HG03469 (cell line): ENCODE results near the gene CD63.

Source experiments
- ATAC-seq: cut with Tn5 transposase; IDR thresholded peaks from one replicate; pipeline ENCODE4 v1.9.1; 2021; ENCODE audit warnings: mild to moderate bottlenecking, moderate library complexity, moderate number of reproducible peaks; ENCODE audit not compliant: unreplicated experiment

CD63 gene

DNA sequence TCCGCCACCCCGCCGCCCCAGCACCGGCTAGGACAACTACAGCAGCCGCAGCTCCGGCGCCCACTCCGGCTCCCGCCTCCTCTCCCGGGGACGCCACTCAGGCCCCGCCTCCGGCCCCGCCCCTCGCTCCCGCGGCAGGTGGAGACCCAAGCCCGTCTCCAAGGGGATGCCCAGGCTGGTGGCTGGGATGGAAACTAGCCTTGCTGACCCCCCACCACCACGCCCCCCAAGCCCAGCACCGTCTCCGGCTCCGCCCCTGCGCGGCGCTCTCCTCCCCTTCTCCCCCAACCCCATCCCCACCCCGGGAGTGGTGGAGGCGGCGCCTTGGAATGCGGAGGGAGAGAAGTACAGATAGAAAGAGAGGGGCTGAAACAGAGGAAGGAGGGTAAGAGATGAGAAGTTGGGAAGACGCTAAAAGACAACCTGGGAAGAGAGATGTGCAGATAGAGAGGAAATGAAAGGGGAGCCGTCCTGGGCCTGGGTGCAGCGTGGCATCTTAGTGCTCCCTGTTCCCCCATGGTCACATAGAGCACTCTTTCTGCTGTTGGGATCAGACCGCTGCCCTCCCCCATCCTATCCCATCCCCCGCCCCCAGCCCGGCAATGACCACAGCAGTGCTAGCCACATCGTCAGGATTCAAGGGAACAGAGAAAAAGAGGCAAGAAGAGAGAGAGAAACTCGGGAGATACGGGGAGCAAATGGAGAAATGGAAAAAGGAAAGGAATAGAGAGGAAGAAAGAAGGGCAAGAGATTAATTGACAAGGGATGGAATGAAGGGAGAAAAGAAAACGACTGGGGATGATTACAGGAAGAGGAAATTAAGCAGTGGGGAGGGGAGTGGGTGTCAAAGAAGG lies 20.7 kb downstream of the CD63 start, which contains the start of gene ITGA7:
TSS of gene ITGA7 (minus strand) at position 64 of the 854 bp plus-strand sequence. CDS start 222 bp downstream, outside the sequence.
- ATAC-seq: no peak

DNA sequence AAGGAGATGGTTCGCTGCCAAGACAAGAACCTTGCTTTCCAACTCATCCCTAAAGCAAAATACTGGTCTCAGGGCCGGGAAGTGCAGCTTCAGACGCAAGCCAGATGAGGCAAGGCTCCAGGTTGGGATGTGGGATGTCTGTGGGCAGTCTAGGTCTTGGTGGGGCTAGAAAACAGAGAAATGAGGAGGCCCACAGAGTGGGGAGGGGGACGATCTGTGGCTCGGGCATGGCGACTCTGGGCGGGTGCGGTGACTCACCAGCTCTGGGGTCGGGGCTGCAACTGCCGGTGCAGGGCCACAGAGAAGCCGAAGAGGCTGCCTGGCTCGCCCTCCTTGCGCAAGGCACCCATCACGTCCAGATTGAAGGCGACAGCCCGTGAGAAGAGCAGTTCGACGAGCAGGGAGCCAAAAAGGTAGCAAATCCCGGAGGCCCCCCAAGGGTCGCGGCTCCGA lies 21.6 kb downstream of the CD63 start:
- no peak for ATAC-seq

DNA sequence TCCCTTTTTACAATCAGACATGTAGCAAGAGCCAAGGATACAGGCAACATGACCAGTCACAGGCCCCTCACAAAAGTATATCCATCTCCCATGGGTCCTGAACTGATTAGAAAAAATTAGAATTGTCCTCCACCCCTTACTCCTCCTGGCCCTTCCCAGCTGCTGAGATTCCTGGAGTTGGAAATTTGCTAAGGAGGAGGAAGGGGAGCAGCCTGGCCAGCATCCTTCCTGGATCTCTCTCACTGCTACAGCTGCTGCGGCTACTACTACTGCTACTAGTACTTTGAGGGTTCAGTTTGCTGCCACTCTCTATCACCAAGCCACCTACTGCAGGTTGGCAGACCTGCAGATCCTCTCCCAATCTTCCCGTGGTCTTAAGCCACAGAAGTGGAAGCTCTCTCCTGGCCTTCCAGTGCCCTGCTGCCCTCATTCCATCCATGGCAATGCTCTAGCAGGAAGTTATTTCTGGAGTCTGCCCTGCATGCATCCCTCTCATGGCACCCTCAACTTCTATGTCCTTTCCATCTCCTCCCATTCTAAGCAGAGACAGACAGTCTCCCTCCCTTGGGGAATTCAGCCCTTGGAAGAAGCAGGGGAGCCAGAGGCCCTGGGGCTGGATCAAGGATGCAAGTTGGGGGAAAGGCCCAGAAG lies 22.1 kb downstream of the CD63 start:
- ATAC-seq: no peak

DNA sequence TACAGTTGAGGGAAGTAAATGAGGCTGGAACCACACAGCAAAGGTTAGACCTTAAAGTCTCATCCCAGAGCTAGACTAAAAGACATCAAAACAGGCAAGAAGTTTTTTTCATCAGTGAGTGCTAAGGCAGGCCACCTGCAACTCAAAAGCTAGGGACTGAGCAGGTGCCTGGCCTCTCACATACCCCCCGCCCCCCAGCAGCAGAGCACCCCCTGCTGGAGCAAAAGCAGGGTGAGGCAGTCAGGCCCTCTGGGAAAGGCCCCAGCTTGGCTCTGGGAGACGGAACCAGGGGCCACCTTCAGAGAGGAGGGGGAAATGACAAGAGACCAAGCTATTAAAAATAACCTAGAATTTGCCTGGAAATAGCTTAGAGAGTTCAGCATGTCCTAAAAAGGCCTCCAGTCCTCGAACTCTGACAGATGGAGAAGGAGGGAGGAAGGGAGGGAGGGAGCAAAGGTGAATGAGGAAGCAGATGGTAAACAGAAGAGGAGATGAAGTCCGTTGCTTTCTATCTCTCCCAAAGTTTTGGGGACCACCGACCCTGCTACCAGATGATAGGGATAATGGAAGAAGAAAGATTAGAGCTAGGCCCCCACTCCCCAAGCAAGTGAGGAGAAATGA lies 22.9 kb downstream of the CD63 start:
- no peak for ATAC-seq

DNA sequence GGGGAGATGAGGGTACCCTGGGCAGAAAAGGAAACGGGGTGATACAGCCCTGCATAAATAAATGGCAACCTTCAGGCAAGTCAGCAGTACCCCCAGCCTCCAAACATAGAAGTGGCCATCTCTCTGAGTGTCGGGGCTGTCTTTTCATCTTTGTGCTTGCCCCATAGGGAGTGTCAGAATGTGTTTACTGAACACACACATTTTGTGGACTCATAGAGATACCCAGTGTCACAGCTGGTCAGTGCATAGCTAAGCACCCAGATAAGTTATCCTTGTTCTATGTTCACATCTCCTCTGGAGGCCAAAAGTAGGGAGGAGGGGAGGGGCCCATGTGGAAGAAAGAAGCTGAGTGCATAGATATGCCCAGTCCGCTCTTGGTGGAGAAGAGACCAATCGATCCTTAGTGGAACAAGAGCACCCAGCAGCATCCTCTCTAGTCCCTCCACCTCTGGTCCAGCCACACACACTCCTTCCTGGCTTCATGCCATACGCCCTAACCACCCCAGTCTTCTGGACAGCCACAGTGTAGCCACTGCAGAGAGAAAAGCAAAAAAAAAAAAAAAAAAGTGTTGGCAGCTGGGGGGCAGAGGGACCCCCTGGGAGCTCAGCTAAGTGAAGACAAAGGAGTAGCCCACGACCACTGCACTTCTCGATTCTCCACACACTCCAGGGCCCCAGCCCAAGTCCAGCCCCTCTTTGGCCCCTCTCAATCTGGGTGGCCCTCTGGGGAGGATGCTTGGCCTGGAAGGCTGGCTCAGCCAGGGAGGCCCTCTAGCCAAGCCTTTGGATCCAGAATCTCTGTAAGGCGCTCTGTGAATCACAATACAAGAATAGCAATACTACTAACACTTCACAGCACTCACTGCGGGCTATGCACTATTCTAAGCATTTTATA lies 23.7 kb downstream of the CD63 start:
- no peak for ATAC-seq

DNA sequence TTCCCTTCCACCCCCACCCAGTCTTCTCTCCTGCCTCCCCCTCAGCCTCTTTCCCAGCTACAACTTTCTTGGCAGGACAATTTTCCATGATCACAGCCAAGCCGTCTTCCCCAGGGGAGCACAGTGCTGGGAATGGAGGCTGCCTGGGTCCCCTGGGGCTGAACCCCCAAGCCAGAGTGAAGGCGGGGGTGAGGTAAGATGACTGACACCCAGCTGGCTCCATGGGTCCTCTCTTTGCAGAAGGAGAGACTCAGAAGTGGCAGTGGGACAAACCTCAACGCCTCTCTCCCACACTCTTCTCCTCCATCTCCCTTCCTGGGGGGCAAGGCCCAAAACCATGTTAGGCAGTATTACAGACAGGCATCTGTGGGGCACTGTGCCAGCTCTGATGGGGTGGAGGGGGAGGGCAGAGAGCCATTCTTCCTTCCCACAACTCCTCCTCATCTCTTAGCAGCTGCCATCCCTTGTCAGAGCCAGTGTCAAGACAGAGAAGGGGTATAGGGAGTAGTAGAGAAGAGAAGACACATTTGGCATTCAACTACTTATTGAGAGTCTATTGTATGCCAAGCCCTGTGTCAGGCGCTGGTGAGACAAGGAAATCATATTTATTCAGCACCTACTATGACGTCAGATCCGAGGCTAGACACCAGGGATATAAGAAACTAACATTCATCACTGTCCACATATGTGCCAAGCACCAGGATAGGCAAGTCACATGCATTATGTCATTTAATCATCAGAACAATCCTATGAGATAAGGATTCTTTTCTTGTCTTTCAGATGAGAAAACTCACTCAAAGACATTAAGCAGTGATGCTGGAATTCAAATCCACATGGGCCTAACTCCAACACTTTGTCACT lies 24.7 kb downstream of the CD63 start:
- ATAC-seq: no peak

DNA sequence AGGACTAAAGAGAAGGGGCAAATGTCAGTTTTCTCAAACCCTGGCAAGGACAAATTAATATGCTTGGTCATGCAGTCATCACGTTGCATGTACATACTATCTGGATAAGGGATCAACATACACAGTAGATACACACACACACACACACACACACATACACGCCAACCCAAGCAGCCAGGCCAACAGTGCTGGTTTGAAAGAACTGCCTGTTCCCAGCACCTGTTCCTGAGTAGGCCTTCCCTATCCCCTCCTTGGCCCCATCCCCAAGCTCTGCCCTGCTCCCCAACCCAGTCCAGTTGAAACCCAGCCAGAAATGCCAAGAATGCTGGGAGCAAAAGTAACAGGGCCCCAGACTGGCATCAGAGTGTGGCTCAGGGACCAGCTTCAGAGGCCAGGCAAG lies 25.5 kb downstream of the CD63 start:
- no peak for ATAC-seq

DNA sequence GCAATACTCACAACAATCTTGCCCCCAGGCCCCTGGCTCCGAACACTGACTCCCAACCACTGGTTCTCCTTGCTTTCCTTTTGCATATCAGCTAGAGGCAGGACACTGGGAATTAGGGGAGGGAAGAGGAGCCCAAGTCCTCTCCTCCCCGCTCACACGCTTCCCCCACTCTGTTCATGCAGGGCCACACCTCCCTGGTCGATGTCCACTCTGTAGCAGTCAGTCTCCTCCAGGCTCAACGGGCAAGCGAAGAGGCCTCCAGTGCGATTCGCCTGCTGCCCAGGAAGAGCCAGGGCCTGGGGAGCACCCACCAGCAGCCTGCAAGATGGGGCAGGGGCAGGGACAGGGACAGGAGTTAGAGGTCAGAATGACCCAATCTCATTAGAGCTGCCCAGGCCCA lies 25.9 kb downstream of the CD63 start:
- ATAC-seq: no peak

DNA sequence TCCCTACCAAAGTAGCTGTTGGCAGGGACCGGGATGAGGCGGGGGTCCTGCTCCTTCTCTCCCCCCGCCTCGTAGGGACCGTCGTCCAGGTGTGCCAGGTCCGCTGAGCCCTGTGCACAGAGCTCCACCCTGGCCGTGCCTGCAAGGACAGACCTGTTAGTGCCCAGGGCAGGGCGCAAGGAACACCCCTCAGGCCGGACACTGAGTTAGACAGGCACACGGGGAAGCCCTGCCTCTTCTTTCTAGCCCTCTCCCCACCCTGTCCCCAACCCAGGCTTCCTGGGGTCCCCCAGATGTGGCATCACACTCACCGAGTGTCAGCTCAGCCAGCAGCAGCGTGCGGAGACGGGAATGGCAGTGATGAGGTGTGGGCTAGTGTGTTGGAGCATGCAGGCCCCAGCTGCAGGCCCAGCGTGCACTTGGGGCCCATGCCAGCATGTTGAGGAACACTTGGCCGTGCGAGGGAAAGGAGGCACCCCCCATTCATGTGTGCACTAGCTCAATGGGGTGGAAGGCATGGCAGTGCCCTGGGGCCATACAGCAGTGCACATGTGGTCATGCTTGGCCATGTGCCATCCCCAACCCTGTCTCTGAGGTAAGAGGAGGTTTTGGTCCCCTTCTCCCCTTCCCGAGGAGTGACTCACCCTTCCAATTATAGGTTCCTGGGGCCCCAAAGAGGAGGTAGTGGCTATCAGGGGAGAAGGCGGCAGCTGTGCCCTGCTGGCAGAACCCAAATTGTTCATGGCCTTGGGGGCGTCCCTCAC lies 28.4 kb downstream of the CD63 start:
- no peak for ATAC-seq

DNA sequence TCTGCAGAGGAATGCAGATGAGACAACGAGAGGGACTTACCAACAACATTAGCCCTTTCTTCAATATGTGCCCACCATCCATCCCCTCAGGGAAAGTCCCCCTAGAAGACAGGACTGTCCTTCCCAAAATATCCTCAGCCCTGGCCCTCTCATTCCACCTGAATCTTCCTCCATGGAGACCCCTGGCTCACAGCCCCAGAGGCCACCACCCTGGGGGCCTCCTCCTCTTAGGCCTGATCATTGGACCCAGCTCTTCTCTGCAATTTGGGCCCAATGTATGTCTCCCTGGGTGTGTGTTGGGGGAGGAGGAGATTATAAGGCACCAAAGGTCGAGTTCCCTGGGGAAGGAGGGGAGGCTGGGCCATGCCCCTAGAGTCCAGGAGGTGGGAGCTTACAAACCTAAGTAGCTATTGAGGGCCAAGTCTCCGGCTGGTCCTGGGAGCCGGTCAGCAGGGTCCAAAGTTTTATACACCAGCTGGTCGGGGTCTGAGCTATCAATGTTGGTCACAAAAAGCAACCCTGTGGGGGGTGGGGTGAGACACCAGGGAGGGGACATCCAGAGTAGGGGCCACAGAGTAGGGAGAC lies 29.2 kb downstream of the CD63 start:
- ATAC-seq: no peak

DNA sequence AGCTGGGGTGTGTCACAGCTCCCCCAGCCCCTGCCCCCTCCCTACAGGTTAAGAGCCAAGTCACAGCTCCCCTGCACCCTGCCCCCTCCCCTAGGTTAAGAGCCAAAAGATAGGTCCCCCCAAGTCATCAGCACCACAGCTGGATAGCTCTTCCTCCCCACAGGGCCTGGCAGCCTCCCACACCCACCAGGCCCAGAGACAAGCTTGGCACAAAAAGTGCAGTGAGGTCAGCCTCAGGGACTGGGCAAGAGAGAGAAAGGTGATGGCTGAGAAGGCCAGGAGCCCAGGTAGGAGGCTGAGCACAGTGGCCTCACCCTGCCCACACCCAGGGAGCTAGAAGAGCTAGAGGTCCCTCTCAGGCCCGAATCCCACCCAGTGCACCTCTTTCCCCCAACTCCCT lies 29.8 kb downstream of the CD63 start:
- ATAC-seq: no peak

DNA sequence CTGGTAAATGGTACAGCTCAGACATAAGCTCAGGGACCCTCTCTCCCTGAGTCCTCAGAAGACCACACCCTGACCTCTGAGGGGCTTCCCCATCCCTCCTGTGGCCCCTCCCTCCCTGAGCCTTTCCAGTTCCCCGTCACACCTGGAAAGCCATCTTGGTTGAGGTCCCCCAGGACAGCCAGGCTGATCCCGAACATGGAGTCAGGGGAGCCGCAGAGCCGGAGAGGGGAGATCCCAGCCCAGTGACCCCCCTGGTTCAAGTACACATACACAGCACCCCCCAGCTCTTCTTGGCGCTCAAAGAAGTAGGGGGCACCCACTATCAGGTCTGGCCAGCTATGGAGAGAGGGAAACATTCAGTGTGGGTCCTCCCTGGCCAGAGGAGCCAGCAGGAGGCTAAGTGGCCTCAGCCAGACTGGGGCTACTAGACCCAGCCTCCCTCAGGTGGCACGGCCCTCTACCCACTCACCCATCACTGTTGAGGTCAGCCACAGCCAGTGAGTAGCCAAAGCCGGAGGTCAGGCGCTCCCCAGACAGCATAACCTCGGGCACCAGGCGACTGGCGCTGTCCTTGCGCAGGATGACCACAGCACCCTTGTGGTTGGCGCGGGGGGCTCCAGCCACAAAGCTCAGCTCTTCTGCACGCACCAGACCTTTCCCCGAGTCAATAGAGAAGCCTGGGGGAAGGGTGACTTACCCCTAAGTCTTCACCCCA lies 30.4 kb downstream of the CD63 start:
- no peak for ATAC-seq

DNA sequence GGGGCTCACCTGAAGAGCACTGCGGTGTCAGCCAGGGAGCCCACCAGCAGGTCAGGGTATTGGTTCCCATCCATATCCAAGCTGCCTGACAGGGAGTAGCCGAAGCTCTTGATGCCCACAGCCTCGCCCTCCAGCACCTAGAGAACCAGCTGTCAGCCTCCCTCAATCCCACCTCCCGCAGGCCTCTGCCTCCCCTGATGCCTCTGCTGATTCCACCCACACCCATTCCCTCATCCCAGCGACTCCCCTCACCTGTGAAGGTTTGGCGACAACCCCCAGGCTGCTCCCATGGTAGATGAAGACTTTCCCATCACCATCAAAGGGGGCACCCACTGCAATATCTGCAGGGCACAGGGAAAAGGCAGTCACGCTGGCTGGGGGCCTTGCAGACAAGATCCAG lies 31.1 kb downstream of the CD63 start:
- ATAC-seq: no peak

DNA sequence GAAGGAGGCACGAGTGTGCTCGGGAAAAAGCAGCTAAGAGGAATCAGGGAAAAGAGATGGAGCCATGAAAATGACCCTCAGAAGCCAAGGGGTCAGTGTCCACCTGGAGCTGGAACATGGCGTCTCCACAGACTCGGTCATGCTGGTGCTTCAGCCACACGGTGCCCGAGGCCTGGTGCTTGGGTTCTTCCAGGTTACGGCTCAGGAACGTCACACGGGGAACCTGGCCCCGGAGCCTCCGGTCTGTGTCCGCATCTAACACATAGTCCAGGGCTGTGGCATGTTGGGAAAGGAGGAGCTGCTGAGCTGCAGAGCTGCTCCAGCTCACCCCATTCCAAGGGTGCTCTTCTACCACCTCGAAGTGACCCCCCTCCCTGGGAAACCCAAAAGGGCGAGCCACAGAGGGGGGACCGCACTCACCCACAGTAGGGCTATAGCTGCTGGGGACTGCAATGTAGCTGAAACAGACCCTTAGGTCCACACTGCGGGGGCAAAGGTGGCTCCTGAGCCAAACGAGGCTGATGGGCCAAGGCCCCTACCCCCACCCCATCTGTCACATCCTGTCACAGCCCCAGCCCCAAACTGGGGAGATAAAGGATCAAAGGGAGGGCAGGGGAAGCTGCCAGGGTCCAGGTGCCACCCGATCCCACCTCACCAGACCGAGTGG lies 31.9 kb downstream of the CD63 start:
- ATAC-seq: no peak

DNA sequence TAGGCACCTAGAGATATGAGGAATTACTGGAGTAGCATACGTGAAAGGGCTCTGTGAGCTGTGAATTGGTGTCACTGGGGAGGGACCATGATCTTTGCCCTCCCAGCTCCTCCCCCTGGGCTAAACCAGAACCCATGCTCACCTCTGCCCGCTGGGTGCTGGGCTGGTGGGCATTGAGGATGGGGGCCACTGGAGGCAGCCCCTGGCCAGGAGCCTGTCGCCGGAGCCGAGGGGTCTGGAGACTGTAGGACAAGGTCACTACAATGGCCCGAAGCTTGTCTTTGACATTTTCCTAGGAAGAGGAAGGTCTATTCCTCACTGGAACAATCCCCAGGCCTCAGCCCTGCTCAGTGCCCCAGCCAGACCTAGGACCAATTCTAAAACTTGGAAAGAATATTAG lies 32.7 kb downstream of the CD63 start:
- ATAC-seq: no peak

DNA sequence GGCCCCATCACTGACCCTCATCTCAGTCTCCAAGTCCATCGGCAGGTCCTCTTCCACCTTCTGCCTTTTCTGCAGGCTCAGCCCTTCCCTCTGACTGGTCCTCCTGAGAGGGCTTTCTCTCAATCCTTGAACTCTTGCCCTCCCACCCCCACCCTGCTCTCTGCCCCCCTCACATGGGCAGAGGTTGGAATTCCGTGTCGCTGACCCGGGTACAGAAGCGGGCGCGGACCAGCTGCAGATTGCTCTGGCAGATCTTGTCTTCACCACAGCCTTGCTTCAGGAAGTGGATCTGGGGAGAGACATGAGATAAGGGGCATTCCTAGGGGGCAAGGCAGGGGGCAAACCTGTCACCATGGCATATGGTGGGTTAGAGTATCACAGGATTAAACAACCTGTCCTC lies 33.5 kb downstream of the CD63 start:
- no peak for ATAC-seq

DNA sequence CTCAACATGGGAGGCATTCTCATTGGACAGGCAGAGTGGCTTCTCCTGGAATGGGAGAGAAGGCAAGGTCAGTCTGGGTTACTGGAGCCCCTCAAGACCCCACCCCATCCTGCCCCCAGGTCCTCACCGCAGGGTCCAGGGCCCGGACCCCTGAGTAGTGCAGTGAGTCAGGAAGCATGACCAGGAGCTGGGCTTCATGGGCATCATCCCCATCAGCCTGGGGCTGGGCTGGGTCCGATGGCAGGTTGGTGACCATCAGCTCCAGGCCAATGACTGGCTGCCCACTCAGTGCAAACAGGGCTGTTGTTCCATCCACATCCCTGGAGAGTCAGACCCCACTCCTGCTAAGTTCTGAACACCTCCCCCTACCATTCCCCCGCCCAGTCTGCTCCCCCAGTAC lies 34.2 kb downstream of the CD63 start:
- ATAC-seq: no peak

DNA sequence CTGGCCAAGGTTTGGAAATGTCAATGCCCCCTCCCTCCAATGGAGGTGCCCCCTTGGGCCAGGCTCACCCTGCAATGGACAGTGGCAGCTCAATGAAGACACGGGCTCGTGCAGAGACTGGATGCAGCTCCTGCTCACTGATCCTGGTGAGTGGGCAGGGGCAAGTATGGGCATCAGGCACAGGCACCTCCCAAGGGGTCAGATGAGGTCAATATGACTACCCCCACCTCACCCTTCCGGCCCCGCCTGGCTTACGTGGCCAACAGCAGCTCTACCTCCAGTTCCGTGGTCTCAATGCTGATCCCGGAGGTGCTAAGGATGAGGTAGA lies 34.7 kb downstream of the CD63 start:
- no peak for ATAC-seq
